HTR-8/SVneo (cell line): ENCODE measurements around the gene TREML1.

Experiments used
- DNase-seq: peaks from one replicate; pipeline ENCODE4 v3.0.0; 2011; ENCODE audit warnings: low spot score, mixed read lengths; ENCODE audit not compliant: insufficient read length
- FAIRE-seq: peaks from 2 replicates; lab custom pipeline; 2011; peaks lifted over from hg19 to GRCh38; lab: Jason Lieb, UNC

The TREML1 gene

GRCh38 chr6:41181566-41181965 is 27.4 kb upstream of the TREML1 start:
- FAIRE-seq, result peak; percentile 13
- no peak for DNase-seq

DNA sequence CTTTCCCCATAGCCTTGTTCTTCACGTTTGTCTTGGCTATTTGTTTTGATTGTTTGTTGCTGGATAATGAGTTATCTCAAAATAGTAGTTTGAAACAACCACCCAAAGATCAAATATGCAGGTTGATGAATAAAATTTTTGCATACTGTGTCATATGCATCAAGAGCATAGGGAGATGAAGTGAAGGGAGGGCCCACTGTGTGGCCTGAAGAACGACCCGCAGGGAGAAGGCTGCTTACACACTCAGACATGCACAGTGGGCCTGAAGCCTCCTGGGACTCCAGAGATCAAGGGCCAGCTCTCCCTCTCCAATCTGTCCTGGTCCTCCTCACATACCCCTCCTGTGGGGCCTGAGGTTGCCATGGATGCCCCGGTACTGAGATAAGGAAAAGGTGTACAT is 25.0 kb upstream of the TREML1 start:
- FAIRE-seq (no peak), DNase-seq (no peak)

GRCh38 chr6:41177695-41178094 is 23.5 kb upstream of the TREML1 start:
- no peak for DNase-seq
- FAIRE-seq, result no peak

DNA sequence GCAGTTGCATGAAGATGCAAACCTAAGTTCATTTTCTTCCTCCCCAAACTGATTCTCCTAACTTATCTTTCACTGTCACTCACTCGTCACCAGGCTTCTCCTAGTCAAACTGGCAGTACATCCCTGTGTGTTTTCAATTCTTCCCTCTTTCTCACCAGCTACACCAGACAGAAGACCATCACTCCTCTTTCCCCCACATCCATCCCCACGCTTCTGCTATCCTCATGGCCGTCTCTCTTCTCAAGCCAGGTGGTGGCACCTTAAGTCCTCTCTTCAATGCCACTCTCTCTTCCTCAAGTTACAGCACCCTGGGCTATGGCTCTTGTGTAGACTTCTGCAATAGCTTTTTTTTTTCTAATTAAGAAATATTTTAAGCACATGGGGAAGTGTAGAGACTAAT is 23.1 kb upstream of the TREML1 start:
- DNase-seq, result no peak
- FAIRE-seq, result peak; percentile 28

- FAIRE-seq (no peak), DNase-seq (no peak)
These were observed 22.0 kb upstream of the TREML1 start for GRCh38 chr6:41176189-41176588.

DNA sequence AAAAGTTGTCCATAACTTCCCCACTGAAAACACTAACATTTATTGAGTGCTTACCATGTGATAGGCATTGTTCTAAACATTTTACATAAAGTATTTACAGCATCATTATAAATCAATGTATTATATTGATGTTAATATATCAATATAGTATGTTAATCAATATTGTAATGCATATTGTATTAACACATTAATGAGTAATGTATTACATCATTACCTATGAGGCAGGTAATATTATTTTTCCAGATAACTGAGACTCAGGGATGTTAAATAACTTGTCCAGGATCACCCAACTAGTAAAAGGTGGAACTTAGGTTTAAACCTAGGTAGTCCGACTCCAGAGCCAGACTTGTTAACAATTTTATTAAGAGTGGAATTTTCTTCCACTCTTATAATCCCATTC is 20.9 kb upstream of the TREML1 start:
- FAIRE-seq, result no peak
- no peak for DNase-seq

- FAIRE-seq (no peak), DNase-seq (no peak)
These were observed 20.5 kb upstream of the TREML1 start for GRCh38 chr6:41174610-41175009.

- DNase-seq, result no peak
- no peak for FAIRE-seq
These were observed 17.8 kb upstream of the TREML1 start for GRCh38 chr6:41171908-41172307.

GRCh38 chr6:41170547-41171160 is 16.5 kb upstream of the TREML1 start:
- DNase-seq, result no peak
- no peak for FAIRE-seq

DNA sequence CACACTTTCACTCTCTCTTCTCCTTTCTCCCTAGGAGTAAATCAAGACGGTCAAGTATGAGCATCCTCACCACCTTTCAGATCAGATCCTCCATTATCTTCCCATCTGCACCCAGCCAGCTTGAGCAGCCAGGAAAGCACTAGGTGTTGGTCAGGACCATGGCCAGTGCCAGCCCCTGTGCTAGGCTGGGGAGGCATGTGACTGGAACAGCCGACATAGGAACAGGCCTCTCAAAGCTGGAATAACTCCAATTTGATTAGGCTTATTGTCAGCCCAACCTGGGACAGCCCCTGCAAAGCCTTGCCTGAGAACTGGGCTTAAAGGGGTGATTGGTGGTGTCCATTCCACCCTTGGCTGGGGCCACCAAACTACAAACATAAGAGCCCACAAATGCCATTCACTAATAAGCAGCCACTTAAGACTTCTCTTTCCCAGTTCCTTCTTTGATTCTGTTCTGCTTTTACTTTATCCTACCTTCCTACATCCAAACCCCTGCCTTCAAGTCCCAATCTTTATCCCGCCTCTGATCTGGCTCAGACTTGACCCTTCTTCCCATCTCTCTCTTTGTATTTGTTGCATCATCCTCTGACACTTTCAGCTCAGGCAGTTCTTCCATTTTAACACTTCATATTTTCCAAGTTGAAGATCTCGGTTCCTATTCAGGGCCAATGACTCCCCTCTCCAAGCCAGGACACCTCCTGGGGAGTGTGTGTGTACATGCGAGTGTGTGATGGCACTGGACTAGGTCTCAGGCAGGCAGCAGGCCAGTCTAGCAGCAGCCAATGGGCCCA is 13.2 kb upstream of the TREML1 start:
- DNase-seq, result no peak
- FAIRE-seq, result no peak

- DNase-seq (no peak), FAIRE-seq (no peak)
These were observed 10.5 kb upstream of the TREML1 start for GRCh38 chr6:41164551-41165120.

DNA sequence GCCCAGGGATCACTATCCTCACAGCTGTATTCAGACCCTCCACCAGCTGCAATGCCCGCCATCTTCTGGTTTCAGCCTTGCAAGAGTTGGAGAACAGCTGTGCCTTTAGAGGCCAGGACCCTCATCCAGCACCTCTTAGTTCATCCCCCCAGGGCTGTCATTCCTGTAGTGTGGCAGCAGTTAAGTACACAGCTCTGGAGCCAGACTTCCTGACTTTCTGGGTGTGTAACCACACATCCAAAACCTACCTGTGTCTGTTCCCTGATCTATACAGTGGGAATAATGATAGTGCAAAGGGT is 9.2 kb upstream of the TREML1 start:
- no peak for DNase-seq
- no peak for FAIRE-seq

GRCh38 chr6:41162687-41163418 is 8.7 kb upstream of the TREML1 start, which contains the start of gene TREM2:
Gene TREM2, minus strand, starts transcription at chr6:41163116. Its CDS starts 34 bp downstream, at chr6:41163082.
- no peak for FAIRE-seq
- DNase-seq, result no peak

DNA sequence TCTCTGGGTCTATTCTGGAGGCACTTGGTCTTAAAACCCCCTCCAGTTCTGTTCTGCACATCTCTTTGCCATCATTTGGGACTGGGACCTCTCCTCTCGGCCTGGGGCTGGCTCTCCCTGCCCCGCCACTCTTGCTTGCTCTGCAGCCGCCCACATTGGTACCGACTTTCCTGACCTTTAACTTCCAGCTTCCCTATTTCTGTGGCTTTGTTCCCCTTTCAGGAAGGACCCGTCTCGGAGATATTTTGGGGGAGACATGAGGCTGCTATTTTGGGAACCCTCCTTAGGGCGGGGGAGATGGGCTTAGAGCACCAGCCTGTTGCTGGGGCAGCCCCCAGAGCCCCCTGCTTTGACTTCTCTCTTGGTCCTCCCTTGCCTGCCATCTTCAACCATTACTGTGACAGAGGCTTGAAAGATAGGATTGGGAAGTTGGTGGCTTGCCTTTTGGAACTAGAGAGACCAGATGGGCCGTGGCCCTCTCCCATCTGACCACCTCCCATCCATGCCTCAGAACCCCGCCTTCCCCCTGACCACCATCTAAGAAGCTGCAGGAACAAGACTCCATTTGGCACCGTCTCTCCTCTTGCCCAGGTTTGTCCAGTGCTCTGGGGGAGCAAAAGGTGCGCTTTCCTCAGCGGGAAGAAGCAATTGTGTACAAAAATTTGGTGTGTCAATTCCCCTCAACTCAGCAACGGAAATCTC is 7.9 kb upstream of the TREML1 start:
- no peak for DNase-seq

GRCh38 chr6:41161380-41161779 is 7.2 kb upstream of the TREML1 start:
- FAIRE-seq (no peak), DNase-seq (no peak)

More for the DNA sequence above, 7.9 kb upstream of the TREML1 start:
- no peak for FAIRE-seq

DNA sequence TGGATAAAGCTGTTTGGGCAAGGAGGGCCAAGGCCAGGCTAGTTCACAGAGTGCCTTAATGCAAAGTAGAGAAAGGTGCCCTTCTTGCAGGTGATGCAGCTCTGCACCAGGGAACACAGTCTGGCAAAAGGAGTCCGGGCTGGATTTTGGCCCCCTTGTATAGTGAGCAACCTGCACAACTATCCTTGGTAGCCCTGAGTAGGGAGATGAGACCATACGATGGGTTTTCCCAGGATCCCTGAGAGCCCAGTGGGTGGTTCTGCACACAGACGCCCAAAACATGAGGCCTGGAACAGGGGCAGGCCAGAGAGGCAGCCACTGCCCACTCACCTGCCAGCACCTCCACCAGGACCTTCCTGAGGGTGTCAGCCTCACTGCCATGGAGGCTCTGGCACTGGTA is 6.8 kb upstream of the TREML1 start:
- FAIRE-seq, result no peak

GRCh38 chr6:41159415-41160082 is 5.4 kb upstream of the TREML1 start:
- DNase-seq, result no peak
- FAIRE-seq, result no peak

More for the DNA sequence above, 6.8 kb upstream of the TREML1 start:
- DNase-seq, result no peak

DNA sequence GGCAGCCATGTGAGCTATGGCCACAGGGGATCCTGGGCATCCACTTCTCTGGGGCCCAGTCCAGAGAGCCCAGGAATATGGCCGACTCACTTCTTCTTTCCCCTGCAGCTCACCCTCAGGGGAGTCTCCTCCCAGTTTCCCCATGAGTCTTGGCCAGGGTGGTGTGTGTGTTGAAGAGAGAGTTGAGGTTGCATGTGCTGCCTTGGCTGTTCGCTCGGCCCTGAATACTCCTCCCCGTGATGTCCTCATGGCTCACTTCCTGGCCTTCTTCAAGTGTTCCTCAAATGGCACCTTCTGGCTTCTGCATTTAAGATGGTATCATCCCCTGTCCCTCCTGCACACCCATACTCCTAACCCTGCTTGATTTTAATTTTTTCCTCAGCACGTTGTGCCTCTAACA is 3.2 kb upstream of the TREML1 start:
- DNase-seq, result no peak
- FAIRE-seq, result no peak

GRCh38 chr6:41156771-41157170 is 2.6 kb upstream of the TREML1 start:
- FAIRE-seq, result no peak
- no peak for DNase-seq

GRCh38 chr6:41156001-41156400 is 1.9 kb upstream of the TREML1 start:
- DNase-seq (no peak), FAIRE-seq (no peak)
